HepG2 (cell line): ENCODE measurements around the gene ZFP82. TPM values are rescaled to one million over a fixed set of nuclear protein-coding genes. Genes with fewer than 3 reads are reported as not detected.

Experiments
- ATAC-seq: fragments of 200-7000 bp; cut with Tn5 transposase; 3 replicates; pipeline ENCODE4 v1.9.1; 2020; ENCODE audit warnings: mild to moderate bottlenecking, moderate library complexity
- BruUV-seq: library from RNA; stranded (reverse); fragments of 400-500 nt; replicated peaks from 2 replicates; lab custom pipeline; 2021; lab: Mats Ljungman, UMichigan
- CTCF ChIA-PET: fragments of 300-600 bp; formaldehyde crosslinking; extraction: SDS; loops from one replicate; lab custom pipeline; 2021; ENCODE audit warnings: low total read pairs, inconsistent platforms, low intra/inter-chr PET ratio; lab: Yijun Ruan, JAX
- POLR2A ChIA-PET: fragments of 350-600 bp; sonication (Branson Sonifier 250); formaldehyde crosslinking; loops from one replicate; lab custom pipeline; 2020; ENCODE audit warnings: antibody characterized with exemption, inconsistent platforms; lab: Yijun Ruan, JAX
- DNase-seq: peaks from one replicate; pipeline ENCODE4 v3.0.0-alpha.2; 2015; ENCODE audit warnings: low spot score
- FAIRE-seq: peaks from 3 replicates; lab custom pipeline; 2011; peaks lifted over from hg19 to GRCh38; lab: Jason Lieb, UNC
- H2AFZ ChIP-seq: one replicate; pipeline ENCODE4 v1.6.1; 2011; ENCODE audit warnings: low read length, inconsistent platforms
- H3K27ac ChIP-seq: fragments of 300-600 bp; 3 replicates; pipeline ENCODE4 v1.8.0; 2011; ENCODE audit warnings: mixed run types, mild to moderate bottlenecking, mixed read lengths, low read length, inconsistent platforms; ENCODE audit not compliant: insufficient read depth; ENCODE audit errors: extremely low read length
- H3K27me3 ChIP-seq, 2 experiments: fragments of 200-600 bp in 1 of 2; 2 replicates in 1 of 2; 3 replicates in 1 of 2; pipeline versions ENCODE4 v1.6.0 to v1.8.0; 2011; ENCODE audit warnings: low read length in 2 of 2, mild to moderate bottlenecking in 2 of 2, moderate library complexity in 2 of 2, inconsistent platforms in 1 of 2; ENCODE audit not compliant: insufficient read depth in 2 of 2, control insufficient read depth in 1 of 2
- H3K36me3 ChIP-seq, 2 experiments: fragments of 200-600 bp in 1 of 2; replicated peaks in 1 of 2; 2 replicates in 1 of 2; 3 replicates in 1 of 2; pipeline versions ENCODE4 v1.5.1 to v1.8.0; 2011; ENCODE audit warnings: low read length in 2 of 2, inconsistent platforms in 1 of 2; ENCODE audit not compliant: insufficient read depth in 2 of 2, control insufficient read depth in 1 of 2
- H3K4me1 ChIP-seq: 2 replicates; pipeline ENCODE4 v1.5.1; 2012; ENCODE audit warnings: low read length, inconsistent platforms; ENCODE audit not compliant: insufficient read depth
- H3K4me2 ChIP-seq: 2 replicates; pipeline ENCODE4 v1.6.0; 2011; ENCODE audit warnings: low read depth, low read length, inconsistent platforms
- H3K4me3 ChIP-seq, 3 experiments: fragments of 200-600 bp in 1 of 3; sonication (generic), shearing (Covaris generic) in 1 of 3; replicated peaks in 1 of 3; 2 replicates each; pipeline ENCODE4 v1.5.1; 2011 to 2016; ENCODE audit warnings: low read length in 3 of 3, inconsistent platforms in 2 of 3, low read depth in 2 of 3, mild to moderate bottlenecking in 2 of 3, control low read depth in 1 of 3, mixed read lengths in 1 of 3; ENCODE audit not compliant: insufficient read depth in 1 of 3
- H3K79me2 ChIP-seq: one replicate; pipeline ENCODE4 v1.6.1; 2011; ENCODE audit warnings: low read length, inconsistent platforms; ENCODE audit not compliant: insufficient read depth
- H3K9ac ChIP-seq: 2 replicates; pipeline ENCODE4 v1.6.0; 2011; ENCODE audit warnings: mild to moderate bottlenecking, low read depth, low read length, inconsistent platforms; ENCODE audit not compliant: insufficient read depth
- H3K9me3 ChIP-seq: 2 replicates; pipeline ENCODE4 v1.5.1; 2012; ENCODE audit warnings: mild to moderate bottlenecking, low read length
- H4K20me1 ChIP-seq: 2 replicates; pipeline ENCODE4 v1.6.0; 2011; ENCODE audit warnings: inconsistent platforms, mild to moderate bottlenecking, low read length, moderate library complexity; ENCODE audit not compliant: insufficient read depth
- AHR ChIP-seq: IDR thresholded peaks from 2 replicates; pipeline ENCODE4 v1.6.1; 2018; ENCODE audit warnings: missing genetic modification reagents, missing compliant biosample characterization
- CAMTA2 ChIP-seq: sonication (generic); formaldehyde crosslinking; IDR thresholded peaks from 2 replicates; pipeline ENCODE4 v1.4.0; 2020; ENCODE audit warnings: mild to moderate bottlenecking, missing genetic modification reagents, borderline replicate concordance
- CCDC6 ChIP-seq: sonication (generic); formaldehyde crosslinking; IDR thresholded peaks from 2 replicates; pipeline ENCODE4 v1.8.1; 2022; ENCODE audit warnings: mild to moderate bottlenecking, missing genetic modification reagents, moderate library complexity
- DBP ChIP-seq: sonication (generic); formaldehyde crosslinking; IDR thresholded peaks from 2 replicates; pipeline ENCODE4 v1.4.0; 2020; ENCODE audit warnings: missing genetic modification reagents; ENCODE audit errors: not compliant biosample characterization
- GMEB2 ChIP-seq: IDR thresholded peaks from 2 replicates; pipeline ENCODE4 v1.6.1; 2016; ENCODE audit warnings: missing biosample characterization, missing genetic modification reagents, low read depth
- ZBTB2 ChIP-seq: sonication (generic); formaldehyde crosslinking; IDR thresholded peaks from 2 replicates; pipeline ENCODE4 v1.8.0; 2022; ENCODE audit warnings: low read depth, missing genetic modification reagents
- WGBS: methylation state at CpG from one replicate; pipeline ENCODE4 v1.1.6; 2017; ENCODE audit warnings: low lambda C conversion rate; 5-methylcytosine and 5-hydroxymethylcytosine counted together
- in situ Hi-C: cut with HindIII; loops from 2 replicates; pipeline ENCODE4 v1.10.0; 2017; ENCODE audit warnings: low pct_unique_long_range_greater_than_20kb; ENCODE audit not compliant: extremely low pct_ligation_motif_present
- intact Hi-C: fragments of 100-400 bp; cut with micrococcal nuclease; formaldehyde crosslinking; loops from one replicate; pipeline ENCODE4 v1.10.0; 2022; ENCODE audit not compliant: unreplicated experiment
- polyA plus RNA-seq, 8 experiments: library from polyadenylated mRNA; depleted of rRNA in 3 of 8; stranded (reverse) in 7 of 8; unstranded in 1 of 8; fragments of >200 nt; fragmentation: Illumina TruSeq in 4 of 8; extraction: Trizol in 4 of 8; gene quantifications; 2 replicates each; pipeline versions ENCODE4 v1.2.1 to v1.2.3, GENCODE V29; 2011 to 2016; ENCODE audit warnings: low read depth in 4 of 8, missing spikeins in 1 of 8, mixed read lengths in 1 of 8; ENCODE audit not compliant: insufficient read depth in 1 of 8
- total RNA-seq, 5 experiments: library from RNA; depleted of rRNA; stranded (reverse); fragments of >200 nt; fragmentation: Illumina TruSeq; extraction: Trizol; gene quantifications; 2 replicates each; pipeline ENCODE4 v1.2.3, GENCODE V29; 2016; ENCODE audit warnings: low read depth in 1 of 5
- TF ChIP-seq, protein P1 (sequence below): sonication (generic); formaldehyde crosslinking; IDR thresholded peaks from 2 replicates; pipeline ENCODE4 v1.4.0; 2020; ENCODE audit warnings: missing genetic modification reagents, borderline replicate concordance

ZFP82 gene
- total and polyA plus RNA-seq, 2 of the 13 experiments (the other 11 are each of a cell fraction or from before 2014, with no cell fraction given): 1.7 to 4.3 TPM

DNA sequence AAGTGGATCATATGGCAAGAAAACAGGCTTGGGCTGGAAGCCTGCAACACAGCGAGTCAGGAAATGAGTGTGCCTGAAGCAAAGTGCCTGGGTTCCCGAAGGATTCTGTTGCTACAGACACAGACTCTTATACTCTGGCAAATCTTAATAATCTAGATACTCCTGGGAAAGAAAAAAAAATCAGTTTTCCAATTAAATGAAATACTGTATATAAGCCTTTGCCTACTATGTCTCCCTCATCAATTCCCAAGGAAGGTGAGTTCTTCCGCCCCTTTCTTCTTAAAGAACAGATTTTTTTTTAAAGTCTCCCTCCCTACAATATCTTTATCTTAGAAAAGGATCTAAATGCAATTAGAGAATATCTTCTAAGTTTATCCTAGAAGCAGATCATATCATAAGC is 10.3 kb downstream of the ZFP82 start:
- no peak overlapping the region for H3K4me2 ChIP-seq
- TF ChIP-seq CAMTA2 (CRISPR knock-in tag): no peak
- TF ChIP-seq GMEB2 (CRISPR knock-in tag): no peak
- no peak overlapping the region for H3K27ac ChIP-seq
- H3K4me3 ChIP-seq: no peak overlapping the region
- H2AFZ ChIP-seq: no peak overlapping the region
- H3K79me2 ChIP-seq: peaks cover 3% of the 10 kb centered on the region
- FAIRE-seq (no peak), ATAC-seq (no peak), DNase-seq (no peak)
- intact Hi-C loops (no loop called here), in situ Hi-C loops (no loop called here)
- no TSS peak for BruUV-seq
- no peak overlapping the region for H3K9ac ChIP-seq
- peaks cover 6% of the 10 kb centered on the region; the same call in 1 of the 2 replicates for H3K9me3 ChIP-seq
- H3K27me3 ChIP-seq: no peaks in the 10 kb centered on the region
- H3K4me1 ChIP-seq: no peaks in the 10 kb centered on the region
- ChIA-PET CTCF (no interaction called here), POLR2A (no interaction called here)
- WGBS: 55% methylated on average over 3 of the region's 3 CpGs
- H3K36me3 ChIP-seq: peaks cover 0 to 16% of the 10 kb centered on the region in 2 experiments; a peak in 2 of 5 replicates
- no peaks in the 10 kb centered on the region for H4K20me1 ChIP-seq

DNA sequence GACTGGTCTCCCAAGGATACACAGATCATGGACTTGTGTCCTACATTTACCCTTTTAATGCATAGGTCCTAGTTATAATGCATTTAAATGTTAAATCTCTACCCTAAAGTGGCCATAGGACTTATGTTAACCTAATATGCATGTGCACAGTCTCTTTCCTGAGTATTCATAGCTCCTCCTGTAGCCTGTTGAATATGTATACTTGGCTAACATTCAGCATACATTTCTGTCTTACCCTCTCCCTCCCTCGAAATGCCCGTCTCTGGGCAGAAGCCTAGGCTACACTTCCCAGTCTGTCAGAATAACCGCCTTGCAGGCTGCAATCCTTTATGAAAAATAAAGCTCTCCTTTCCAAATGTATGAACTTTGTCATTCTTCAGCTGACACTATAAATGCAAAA is 13.9 kb downstream of the ZFP82 start:
- BruUV-seq: no TSS peak
- in situ Hi-C loops: no loop called here
- Histone ChIP-seq H3K9ac (no peak overlapping the region), H3K27ac (no peak overlapping the region), H3K27me3 (no peaks in the 10 kb centered on the region), H3K4me2 (no peak overlapping the region), H3K4me3 (no peak overlapping the region), H3K9me3 (peaks cover 4% of the 10 kb centered on the region; the same call in 1 of the 2 replicates), H2AFZ (no peak overlapping the region), H3K36me3 (peaks cover 0 to 17% of the 10 kb centered on the region in 2 experiments; a peak in 3 of 5 replicates), H3K79me2 (no peaks in the 10 kb centered on the region), H4K20me1 (no peaks in the 10 kb centered on the region), H3K4me1 (no peaks in the 10 kb centered on the region)
- ChIA-PET POLR2A (no interaction called here), CTCF (no interaction called here)
- DNase-seq: no peak
- no peak for ATAC-seq
- no peak for FAIRE-seq
- 52% methylated on average over 3 of the region's 3 CpGs for WGBS
- intact Hi-C loops: no loop called here
- TF ChIP-seq ZBTB2 (CRISPR knock-in tag) (no peak), CCDC6 (CRISPR knock-in tag) (no peak), AHR (CRISPR knock-in tag) (no peak), DBP (CRISPR knock-in tag) (no peak)
- TF ChIP-seq, protein P1, sequence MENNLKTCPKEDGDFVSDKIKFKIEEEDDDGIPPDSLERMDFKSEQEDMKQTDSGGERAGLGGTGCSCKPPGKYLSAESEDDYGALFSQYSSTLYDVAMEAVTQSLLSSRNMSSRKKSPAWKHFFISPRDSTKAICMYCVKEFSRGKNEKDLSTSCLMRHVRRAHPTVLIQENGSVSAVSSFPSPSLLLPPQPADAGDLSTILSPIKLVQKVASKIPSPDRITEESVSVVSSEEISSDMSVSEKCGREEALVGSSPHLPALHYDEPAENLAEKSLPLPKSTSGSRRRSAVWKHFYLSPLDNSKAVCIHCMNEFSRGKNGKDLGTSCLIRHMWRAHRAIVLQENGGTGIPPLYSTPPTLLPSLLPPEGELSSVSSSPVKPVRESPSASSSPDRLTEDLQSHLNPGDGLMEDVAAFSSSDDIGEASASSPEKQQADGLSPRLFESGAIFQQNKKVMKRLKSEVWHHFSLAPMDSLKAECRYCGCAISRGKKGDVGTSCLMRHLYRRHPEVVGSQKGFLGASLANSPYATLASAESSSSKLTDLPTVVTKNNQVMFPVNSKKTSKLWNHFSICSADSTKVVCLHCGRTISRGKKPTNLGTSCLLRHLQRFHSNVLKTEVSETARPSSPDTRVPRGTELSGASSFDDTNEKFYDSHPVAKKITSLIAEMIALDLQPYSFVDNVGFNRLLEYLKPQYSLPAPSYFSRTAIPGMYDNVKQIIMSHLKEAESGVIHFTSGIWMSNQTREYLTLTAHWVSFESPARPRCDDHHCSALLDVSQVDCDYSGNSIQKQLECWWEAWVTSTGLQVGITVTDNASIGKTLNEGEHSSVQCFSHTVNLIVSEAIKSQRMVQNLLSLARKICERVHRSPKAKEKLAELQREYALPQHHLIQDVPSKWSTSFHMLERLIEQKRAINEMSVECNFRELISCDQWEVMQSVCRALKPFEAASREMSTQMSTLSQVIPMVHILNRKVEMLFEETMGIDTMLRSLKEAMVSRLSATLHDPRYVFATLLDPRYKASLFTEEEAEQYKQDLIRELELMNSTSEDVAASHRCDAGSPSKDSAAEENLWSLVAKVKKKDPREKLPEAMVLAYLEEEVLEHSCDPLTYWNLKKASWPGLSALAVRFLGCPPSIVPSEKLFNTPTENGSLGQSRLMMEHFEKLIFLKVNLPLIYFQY: no peak
